Trophoblast cell (in vitro differentiated cells and primary cell): Measurements from ENCODE around the gene SYNPO2.

Experiments used
- DNase-seq, 2 donors: peaks; one replicate each; pipeline ENCODE4 v3.0.0-alpha.2; 2016
- H2AFZ ChIP-seq: 2 replicates; pipeline ENCODE4 v1.6.1; 2013; ENCODE audit warnings: low read length, moderate library complexity, mild to moderate bottlenecking; ENCODE audit not compliant: insufficient read depth, poor library complexity
- H2AK5ac ChIP-seq: 2 replicates; pipeline ENCODE4 v1.6.1; 2013; ENCODE audit warnings: mild to moderate bottlenecking, low read length
- H2BK120ac ChIP-seq: 2 replicates; pipeline ENCODE4 v1.6.1; 2013; ENCODE audit warnings: low read length, mild to moderate bottlenecking, moderate library complexity; ENCODE audit not compliant: insufficient read depth, poor library complexity
- H2BK12ac ChIP-seq: 2 replicates; pipeline ENCODE4 v1.6.1; 2013; ENCODE audit warnings: mild to moderate bottlenecking, low read length, moderate library complexity
- H2BK5ac ChIP-seq: 2 replicates; pipeline ENCODE4 v1.6.1; 2013; ENCODE audit warnings: low read length, low read depth, moderate library complexity, mild to moderate bottlenecking; ENCODE audit not compliant: poor library complexity
- H3K14ac ChIP-seq: 2 replicates; pipeline ENCODE4 v1.6.1; 2013; ENCODE audit warnings: mild to moderate bottlenecking, low read length
- H3K18ac ChIP-seq: 2 replicates; pipeline ENCODE4 v1.6.1; 2013; ENCODE audit warnings: mild to moderate bottlenecking, low read length
- H3K23ac ChIP-seq: 2 replicates; pipeline ENCODE4 v1.6.1; 2013; ENCODE audit warnings: low read length
- H3K27ac ChIP-seq: 2 replicates; pipeline ENCODE4 v1.5.1; 2013; ENCODE audit warnings: low read depth, mild to moderate bottlenecking, inconsistent platforms, low read length, moderate library complexity
- H3K27me3 ChIP-seq: 2 replicates; pipeline ENCODE4 v1.6.1; 2013; ENCODE audit warnings: inconsistent platforms, mild to moderate bottlenecking, low read length, moderate library complexity; ENCODE audit not compliant: insufficient read depth
- H3K36me3 ChIP-seq, 2 experiments: 1 replicate in 1 of 2; 2 replicates in 1 of 2; pipeline ENCODE4 v1.6.1; 2013; ENCODE audit warnings: low read length in 2 of 2, mild to moderate bottlenecking in 2 of 2, moderate library complexity in 1 of 2; ENCODE audit not compliant: insufficient read depth in 2 of 2, control insufficient read depth in 1 of 2
- H3K4ac ChIP-seq: 2 replicates; pipeline ENCODE4 v1.6.1; 2013; ENCODE audit warnings: low read depth, mild to moderate bottlenecking, low read length, moderate library complexity
- H3K4me1 ChIP-seq, 2 experiments: 1 replicate in 1 of 2; 2 replicates in 1 of 2; pipeline ENCODE4 v1.6.1; 2013; ENCODE audit warnings: low read length in 2 of 2, mild to moderate bottlenecking in 2 of 2, moderate library complexity in 1 of 2; ENCODE audit not compliant: insufficient read depth in 2 of 2, control insufficient read depth in 1 of 2
- H3K4me2 ChIP-seq: 2 replicates; pipeline ENCODE4 v1.6.1; 2013; ENCODE audit warnings: inconsistent platforms, mild to moderate bottlenecking, low read length, moderate library complexity
- H3K4me3 ChIP-seq: 2 replicates; pipeline ENCODE4 v1.5.1; 2013; ENCODE audit warnings: mild to moderate bottlenecking, low read depth, low read length, inconsistent platforms
- H3K79me1 ChIP-seq: one replicate; pipeline ENCODE4 v1.6.1; 2013; ENCODE audit warnings: low read length
- H3K79me2 ChIP-seq: 2 replicates; pipeline ENCODE4 v1.6.1; 2013; ENCODE audit warnings: low read length, mild to moderate bottlenecking; ENCODE audit not compliant: control insufficient read depth, insufficient read depth, poor library complexity
- H3K9ac ChIP-seq: 2 replicates; pipeline ENCODE4 v1.6.1; 2013; ENCODE audit warnings: mild to moderate bottlenecking, low read length
- H3K9me3 ChIP-seq: 2 replicates; pipeline ENCODE4 v1.6.1; 2013; ENCODE audit warnings: low read depth, mild to moderate bottlenecking, control low read depth, inconsistent platforms, low read length; ENCODE audit not compliant: insufficient read depth
- H4K12ac ChIP-seq: 2 replicates; pipeline ENCODE4 v1.6.1; 2013; ENCODE audit warnings: low read depth, mild to moderate bottlenecking, low read length, moderate library complexity
- H4K8ac ChIP-seq: 2 replicates; pipeline ENCODE4 v1.6.1; 2013; ENCODE audit warnings: low read depth, mild to moderate bottlenecking, low read length, moderate library complexity
- H4K91ac ChIP-seq: one replicate; pipeline ENCODE4 v1.6.1; 2013; ENCODE audit warnings: low read depth, mild to moderate bottlenecking, low read length, moderate library complexity
- WGBS: extraction: QIAGEN DNeasy Blood & Tissue Kit; methylation state at CpG from one replicate; pipeline ENCODE4 v1.1.7; 2013; ENCODE audit warnings: missing lambda C conversion rate; ENCODE audit not compliant: insufficient read length, insufficient coverage; ENCODE audit errors: extremely low coverage; 5-methylcytosine and 5-hydroxymethylcytosine counted together

The SYNPO2 gene

GRCh38 chr4:119087121-119087520 is 198.5 kb downstream of the SYNPO2 start:
- Histone ChIP-seq H3K4me1 (peaks cover under 1% of the 10 kb centered on the region in 2 experiments), H3K4me2 (no peak overlapping the region), H4K8ac (no peak overlapping the region), H4K12ac (no peak overlapping the region), H3K9ac (no peak overlapping the region), H3K79me2 (no peaks in the 10 kb centered on the region), H3K27ac (no peak overlapping the region), H2BK12ac (no peak overlapping the region), H4K91ac (no peak overlapping the region), H2BK120ac (no peak overlapping the region), H3K18ac (no peak overlapping the region), H2AK5ac (no peak overlapping the region), H2AFZ (no peak overlapping the region), H3K14ac (no peak overlapping the region), H2BK5ac (no peak overlapping the region), H3K27me3 (no peaks in the 10 kb centered on the region), H3K4ac (no peak overlapping the region), H3K79me1 (no peaks in the 10 kb centered on the region), H3K36me3 (no peaks in the 10 kb centered on the region), H3K4me3 (no peak overlapping the region), H3K23ac (no peak overlapping the region), H3K9me3 (no peaks in the 10 kb centered on the region)
- no peak for DNase-seq
- WGBS, result no CpG with 5 or more reads among the region's 3 CpGs

- Histone ChIP-seq H4K12ac (no peak overlapping the region), H4K8ac (no peak overlapping the region), H3K14ac (no peak overlapping the region), H4K91ac (no peak overlapping the region), H3K9ac (no peak overlapping the region), H2AK5ac (no peak overlapping the region), H3K9me3 (no peaks in the 10 kb centered on the region), H3K23ac (no peak overlapping the region), H2BK120ac (no peak overlapping the region), H3K79me2 (no peaks in the 10 kb centered on the region), H3K27me3 (no peaks in the 10 kb centered on the region), H3K4me2 (no peak overlapping the region), H3K36me3 (no peaks in the 10 kb centered on the region), H3K18ac (no peak overlapping the region), H3K4ac (no peak overlapping the region), H3K27ac (no peak overlapping the region), H3K79me1 (no peaks in the 10 kb centered on the region), H3K4me1 (no peaks in the 10 kb centered on the region), H2BK12ac (no peak overlapping the region), H2BK5ac (no peak overlapping the region), H2AFZ (no peak overlapping the region), H3K4me3 (no peak overlapping the region)
- no CpG with 5 or more reads among the region's 5 CpGs for WGBS
- DNase-seq, result no peak
These were observed 199.0 kb downstream of the SYNPO2 start for GRCh38 chr4:119087656-119088055.

- Histone ChIP-seq H3K4me3 (no peak overlapping the region), H2AFZ (no peak overlapping the region), H3K23ac (no peak overlapping the region), H3K27ac (no peak overlapping the region), H3K4me2 (no peak overlapping the region), H3K9me3 (no peaks in the 10 kb centered on the region), H3K79me1 (no peaks in the 10 kb centered on the region), H2BK120ac (no peak overlapping the region), H3K14ac (no peak overlapping the region), H3K18ac (no peak overlapping the region), H3K79me2 (no peaks in the 10 kb centered on the region), H3K27me3 (no peaks in the 10 kb centered on the region), H4K8ac (no peak overlapping the region), H2AK5ac (no peak overlapping the region), H4K12ac (no peak overlapping the region), H3K9ac (no peak overlapping the region), H3K36me3 (no peaks in the 10 kb centered on the region), H4K91ac (no peak overlapping the region), H3K4me1 (peaks cover 0 to 2% of the 10 kb centered on the region in 2 experiments), H2BK12ac (no peak overlapping the region), H2BK5ac (no peak overlapping the region), H3K4ac (no peak overlapping the region)
- DNase-seq, result peak in 1 of 2 donors; percentile 74
- WGBS, result no CpG with 5 or more reads among the region's 5 CpGs
These were observed 204.6 kb downstream of the SYNPO2 start for GRCh38 chr4:119093042-119093827.

GRCh38 chr4:119097282-119097900 is 208.7 kb downstream of the SYNPO2 start:
- Histone ChIP-seq H3K14ac (no peak overlapping the region), H3K27ac (no peak overlapping the region), H3K27me3 (no peaks in the 10 kb centered on the region), H3K18ac (no peak overlapping the region), H3K4me3 (no peak overlapping the region), H2BK12ac (no peak overlapping the region), H3K9ac (no peak overlapping the region), H2AK5ac (no peak overlapping the region), H3K36me3 (no peaks in the 10 kb centered on the region), H3K9me3 (no peaks in the 10 kb centered on the region), H4K12ac (no peak overlapping the region), H3K4me2 (no peak overlapping the region), H3K23ac (no peak overlapping the region), H3K79me2 (no peaks in the 10 kb centered on the region), H2BK5ac (no peak overlapping the region), H3K4ac (no peak overlapping the region), H4K91ac (no peak overlapping the region), H3K4me1 (peaks cover 0 to 2% of the 10 kb centered on the region in 2 experiments), H2BK120ac (no peak overlapping the region), H3K79me1 (no peaks in the 10 kb centered on the region), H2AFZ (no peak overlapping the region), H4K8ac (no peak overlapping the region)
- WGBS, result no CpG with 5 or more reads among the region's 2 CpGs
- no peak for DNase-seq
